ENCODE measurements around the gene PDXDC1.
A peak's percentile ranks its signal among the peaks of the same experiment; 100 is the strongest.
"Not testable (repeated sequence)": the region's sequence is repeated elsewhere in the genome, so short reads cannot be mapped to it uniquely, and the experiment has no call there.

Gene PDXDC1, protein sequence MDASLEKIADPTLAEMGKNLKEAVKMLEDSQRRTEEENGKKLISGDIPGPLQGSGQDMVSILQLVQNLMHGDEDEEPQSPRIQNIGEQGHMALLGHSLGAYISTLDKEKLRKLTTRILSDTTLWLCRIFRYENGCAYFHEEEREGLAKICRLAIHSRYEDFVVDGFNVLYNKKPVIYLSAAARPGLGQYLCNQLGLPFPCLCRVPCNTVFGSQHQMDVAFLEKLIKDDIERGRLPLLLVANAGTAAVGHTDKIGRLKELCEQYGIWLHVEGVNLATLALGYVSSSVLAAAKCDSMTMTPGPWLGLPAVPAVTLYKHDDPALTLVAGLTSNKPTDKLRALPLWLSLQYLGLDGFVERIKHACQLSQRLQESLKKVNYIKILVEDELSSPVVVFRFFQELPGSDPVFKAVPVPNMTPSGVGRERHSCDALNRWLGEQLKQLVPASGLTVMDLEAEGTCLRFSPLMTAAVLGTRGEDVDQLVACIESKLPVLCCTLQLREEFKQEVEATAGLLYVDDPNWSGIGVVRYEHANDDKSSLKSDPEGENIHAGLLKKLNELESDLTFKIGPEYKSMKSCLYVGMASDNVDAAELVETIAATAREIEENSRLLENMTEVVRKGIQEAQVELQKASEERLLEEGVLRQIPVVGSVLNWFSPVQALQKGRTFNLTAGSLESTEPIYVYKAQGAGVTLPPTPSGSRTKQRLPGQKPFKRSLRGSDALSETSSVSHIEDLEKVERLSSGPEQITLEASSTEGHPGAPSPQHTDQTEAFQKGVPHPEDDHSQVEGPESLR

DNA sequence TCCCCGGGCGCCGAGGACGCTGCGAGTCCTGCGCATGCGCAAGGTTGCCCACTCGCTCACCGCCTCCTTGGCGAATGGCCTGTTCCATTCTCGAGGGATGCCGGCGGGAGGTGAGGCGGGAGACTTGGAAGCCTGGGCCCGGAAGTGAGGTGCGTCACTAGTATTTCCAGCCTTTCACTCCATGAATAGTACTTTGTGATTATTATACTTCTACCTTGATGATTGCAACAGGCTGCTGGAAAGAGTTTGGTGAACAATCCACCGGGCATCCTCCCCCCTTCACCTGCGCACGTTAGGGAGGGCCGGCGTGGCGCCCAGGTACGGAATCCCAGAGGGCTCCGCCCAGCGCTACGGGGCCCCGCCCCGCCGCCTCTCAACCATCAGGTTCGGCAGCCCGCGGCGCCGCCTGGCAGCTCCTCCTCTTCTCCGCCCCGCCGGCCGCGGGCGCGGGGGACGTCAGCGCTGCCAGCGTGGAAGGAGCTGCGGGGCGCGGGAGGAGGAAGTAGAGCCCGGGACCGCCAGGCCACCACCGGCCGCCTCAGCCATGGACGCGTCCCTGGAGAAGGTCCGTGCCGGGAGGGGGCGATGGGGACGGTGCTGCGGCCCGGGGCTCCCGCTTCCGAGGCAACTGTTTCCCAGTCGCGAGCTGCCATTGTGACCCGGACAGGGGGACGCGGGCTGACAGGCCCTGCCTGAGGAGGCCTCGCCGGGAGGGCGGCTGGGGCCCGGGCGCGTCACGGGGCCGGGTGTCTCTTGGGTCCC lies at the start of gene PDXDC1:
Gene PDXDC1 (plus strand): TSS at position 371 of the 762 bp plus-strand sequence. CDS start 174 bp downstream, at position 545.
- peak; percentile 76 for DNase-seq

DNA sequence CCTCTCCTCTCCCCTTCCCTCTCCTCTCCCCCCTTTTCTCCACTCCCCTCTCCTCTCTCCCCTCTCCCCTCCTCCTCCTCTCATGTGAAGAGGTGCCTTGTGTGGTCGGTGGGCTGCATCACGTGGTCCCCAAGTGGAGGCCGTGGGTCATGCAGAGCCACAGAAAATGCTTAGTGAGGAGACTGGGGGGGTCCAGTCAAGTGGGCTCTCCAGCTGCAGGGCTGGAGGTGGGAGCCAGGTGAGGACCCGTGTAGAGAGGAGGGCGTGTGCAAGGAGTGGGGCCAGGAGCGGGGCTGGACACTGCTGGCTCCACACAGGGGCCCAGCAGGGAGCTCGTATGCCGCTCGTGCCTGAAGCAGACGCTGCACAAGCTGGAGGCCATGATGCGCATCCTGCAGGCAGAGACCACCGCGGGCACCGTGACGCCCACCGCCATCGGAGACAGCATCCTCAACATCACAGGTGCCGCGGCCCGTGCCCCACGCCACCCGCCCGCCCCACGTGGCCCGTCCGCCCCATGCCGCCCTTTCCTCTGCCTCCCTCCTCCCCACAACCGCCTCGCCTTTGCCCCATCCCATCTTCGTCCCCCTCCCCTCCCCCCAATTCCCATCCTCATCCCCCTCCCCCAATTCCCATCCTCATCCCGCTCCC lies 46.6 kb upstream of the PDXDC1 start:
- DNase-seq: not testable (repeated sequence)

DNA sequence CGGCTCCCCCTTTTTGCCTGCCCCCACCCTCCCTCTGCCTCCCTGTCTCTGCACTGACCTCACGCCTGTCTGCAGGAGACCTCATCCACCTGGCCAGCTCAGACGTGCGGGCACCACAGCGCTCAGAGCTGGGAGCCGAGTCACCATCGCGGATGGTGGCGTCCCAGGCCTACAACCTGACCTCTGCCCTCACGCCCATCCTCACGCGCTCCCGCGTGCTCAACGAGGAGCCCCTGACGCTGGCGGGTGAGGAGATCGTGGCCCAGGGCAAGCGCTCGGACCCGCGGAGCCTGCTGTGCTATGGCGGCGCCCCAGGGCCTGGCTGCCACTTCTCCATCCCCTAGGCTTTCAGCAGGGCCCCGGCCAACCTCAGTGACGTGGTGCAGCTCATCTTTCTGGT lies 45.6 kb upstream of the PDXDC1 start:
- not testable (repeated sequence) for DNase-seq

DNA sequence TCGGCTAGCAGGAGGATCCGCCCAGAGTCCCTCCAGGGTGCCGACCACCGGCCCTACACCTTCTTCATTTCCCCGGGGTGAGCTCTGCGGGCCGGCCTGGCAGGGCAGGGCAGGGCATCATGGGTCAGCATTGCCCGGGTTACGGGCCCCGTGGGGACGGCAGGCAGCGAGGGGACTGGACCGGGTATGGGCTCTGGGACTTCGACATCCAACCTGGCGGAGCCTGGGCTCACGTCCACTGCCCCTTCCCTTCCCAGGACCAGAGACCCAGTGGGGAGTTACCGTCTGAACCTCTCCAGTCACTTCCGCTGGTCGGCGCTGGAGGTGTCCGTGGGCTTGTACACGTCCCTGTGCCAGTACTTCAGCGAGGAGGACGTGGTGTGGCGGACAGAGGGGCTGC lies 44.6 kb upstream of the PDXDC1 start:
- not testable (repeated sequence) for DNase-seq

DNA sequence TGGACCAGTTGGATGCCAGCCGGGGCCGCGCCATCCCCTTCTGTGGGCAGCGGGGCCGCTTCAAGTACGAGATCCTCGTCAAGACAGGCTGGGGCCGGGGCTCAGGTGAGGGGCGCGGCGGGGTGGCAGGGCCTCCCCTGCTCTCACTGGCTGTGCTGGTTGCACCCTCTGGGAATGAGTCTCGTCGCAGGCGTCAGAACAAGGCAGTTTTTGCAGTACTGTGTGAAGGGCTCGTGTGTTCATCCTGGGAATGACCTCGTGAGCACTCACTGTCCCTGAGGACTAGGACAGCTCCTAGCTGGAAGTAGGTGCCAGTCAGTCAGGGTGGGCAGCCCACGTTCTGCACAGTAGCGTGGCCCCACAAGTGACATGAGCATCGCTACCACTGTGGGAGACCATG lies 43.9 kb upstream of the PDXDC1 start:
- not testable (repeated sequence) for DNase-seq

DNA sequence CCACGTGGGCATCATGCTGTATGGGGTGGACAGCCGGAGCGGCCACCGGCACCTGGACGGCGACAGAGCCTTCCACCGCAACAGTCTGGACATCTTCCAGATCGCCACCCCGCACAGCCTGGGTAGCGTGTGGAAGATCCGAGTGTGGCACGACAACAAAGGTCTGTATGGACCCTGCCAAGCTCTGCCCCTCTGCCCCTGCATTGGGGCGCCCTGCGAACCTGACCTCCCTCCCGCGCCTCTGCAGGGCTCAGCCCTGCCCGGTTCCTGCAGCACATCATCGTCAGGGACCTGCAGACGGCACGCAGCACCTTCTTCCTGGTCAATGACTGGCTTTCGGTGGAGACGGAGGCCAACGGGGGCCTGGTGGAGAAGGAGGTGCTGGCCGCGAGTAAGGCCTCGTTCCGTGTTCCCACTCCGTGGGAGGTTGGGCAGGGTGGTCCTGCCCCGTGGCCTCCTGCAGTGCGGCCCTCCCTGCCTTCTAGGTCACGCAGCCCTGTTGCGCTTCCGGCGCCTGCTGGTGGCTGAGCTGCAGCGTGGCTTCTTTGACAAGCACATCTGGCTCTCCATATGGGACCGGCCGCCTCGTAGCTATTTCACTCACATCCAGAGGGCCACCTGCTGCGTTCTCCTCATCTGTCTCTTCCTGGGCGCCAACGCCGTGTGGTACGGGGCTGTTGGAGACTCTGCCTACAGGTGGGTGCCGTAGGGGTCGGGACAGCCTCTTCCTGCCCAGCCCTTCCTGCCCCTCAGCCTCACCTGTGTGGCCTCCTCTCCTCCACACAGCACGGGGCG lies 42.0 kb upstream of the PDXDC1 start:
- not testable (repeated sequence) for DNase-seq

DNA sequence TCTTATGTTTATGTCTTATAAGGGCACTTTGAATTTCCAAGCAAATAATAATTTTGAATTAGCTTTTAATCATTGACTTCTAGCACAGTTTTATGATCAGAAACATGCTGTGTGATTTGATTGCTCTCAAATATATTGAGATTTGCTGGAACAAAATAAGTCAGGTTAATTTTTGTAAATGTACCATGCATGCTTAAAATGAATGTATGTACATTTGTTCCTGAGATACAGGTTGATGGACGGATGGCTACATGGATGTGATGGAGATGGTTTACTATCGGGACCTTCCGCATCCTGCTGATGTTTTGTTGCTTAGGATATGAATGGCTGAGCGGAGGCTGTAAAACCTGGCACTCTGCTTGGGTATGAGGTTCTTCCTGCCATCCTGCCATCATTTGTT lies 37.7 kb upstream of the PDXDC1 start, which contains the start of gene NPIPA1:
Gene NPIPA1 (plus strand): TSS at position 301 of the 400 bp plus-strand sequence. CDS start 0 bp downstream, at position 301.
- DNase-seq: not testable (repeated sequence)

DNA sequence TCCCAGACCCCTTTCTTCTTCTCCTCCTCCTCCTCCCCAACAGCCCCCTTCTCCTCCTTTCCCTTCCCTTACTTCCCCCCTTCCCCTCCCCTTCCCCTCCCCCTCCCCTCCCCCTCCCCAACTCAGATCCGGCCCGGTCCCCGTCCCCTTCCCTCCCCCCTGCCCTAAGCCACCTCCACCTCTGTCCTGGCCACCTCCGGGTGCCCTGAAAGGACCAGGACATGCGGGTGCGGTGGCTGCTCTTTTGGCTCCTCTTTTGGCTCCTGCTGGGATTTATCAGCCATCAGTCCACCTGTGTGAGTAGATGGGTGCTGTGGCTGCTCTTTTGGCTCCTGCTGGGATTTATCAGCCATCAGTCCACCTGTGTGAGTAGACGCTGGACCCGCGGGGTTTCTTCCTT lies 36.8 kb upstream of the PDXDC1 start:
- not testable (repeated sequence) for DNase-seq

DNA sequence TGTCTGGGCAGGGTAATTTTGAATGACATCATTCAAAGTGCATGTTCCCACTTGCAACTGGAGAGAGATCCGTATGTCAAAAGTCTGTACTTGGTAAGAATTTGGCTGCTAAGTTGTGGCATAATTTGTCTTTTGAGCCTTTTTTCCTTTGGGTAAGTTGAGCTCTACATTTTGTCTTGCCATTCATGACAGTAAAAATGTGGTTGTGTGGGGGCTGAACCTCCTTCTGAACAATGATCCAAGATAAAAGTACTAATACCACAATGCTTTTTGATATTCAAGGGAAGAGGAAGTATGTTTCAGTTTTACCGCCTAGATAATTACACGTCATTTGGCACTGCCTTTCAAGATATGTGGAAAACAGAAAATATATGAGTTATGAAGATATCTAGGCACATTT lies 32.1 kb upstream of the PDXDC1 start:
- DNase-seq: not testable (repeated sequence)

DNA sequence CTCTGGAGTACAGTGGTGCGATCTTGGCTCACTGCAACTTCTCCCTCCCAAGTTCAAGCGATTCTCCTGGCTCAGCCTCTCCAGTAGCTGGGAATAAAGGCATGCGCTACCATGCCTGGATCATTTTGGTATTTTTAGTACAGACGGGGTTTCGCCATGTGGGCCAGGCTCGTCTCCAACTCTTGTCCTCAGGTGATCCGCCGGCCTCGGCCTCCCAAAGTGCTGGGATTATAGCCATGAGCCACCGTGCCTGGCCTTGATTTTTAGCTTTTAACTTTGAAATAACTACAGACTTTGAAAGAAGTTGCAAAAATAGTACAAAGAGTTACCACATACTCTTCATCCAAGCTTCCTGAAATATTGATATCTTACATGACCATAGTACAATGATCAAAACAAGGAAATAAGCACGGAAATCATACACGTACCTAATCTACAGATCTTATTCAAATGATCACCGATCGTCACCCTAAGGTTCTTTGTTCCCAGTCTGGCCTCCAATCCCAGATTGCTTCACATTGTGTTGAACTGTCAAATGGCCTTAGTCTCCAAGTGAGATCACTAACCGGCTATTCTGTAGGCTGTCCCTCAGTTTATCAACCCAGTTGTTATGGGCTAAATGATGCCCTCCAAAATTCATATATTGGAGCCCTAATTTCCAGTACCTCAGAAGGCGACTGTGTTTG lies 19.1 kb upstream of the PDXDC1 start:
- no peak for DNase-seq

DNA sequence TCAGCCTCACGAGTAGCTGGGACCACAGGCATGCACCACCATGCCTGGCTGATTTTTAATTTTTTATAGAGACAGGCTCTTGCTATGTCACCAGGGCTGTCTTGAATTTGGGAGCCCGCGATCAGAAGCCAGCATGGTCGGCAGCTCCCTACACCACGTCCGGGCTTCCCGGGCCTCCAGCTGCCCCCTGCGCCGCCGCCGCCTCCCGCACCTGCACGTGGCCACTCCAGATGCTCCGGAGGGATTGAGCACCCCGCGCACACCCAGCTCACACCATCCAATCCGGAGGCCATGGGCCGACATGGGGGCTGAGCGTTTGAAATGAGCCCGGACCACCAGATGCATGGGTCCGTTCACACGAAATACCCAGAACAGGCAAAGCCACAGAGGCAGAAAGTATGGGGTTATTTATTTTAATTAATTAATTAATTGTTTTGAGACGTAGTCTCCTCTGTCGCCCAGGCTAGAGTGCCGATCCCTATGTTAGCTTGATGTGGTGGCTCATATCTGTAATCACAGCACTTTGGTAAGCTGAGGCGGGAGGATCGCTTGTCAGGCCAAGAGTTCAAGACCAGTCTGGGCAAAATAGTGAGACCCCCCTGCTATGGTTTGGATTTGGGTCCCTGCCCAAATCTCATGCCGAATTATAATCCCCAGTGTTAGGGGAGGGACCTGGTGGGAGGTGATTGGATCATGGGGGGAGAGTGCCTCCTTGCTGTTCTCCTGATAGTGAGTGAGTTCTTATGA lies 17.1 kb upstream of the PDXDC1 start:
- DNase-seq: no peak

DNA sequence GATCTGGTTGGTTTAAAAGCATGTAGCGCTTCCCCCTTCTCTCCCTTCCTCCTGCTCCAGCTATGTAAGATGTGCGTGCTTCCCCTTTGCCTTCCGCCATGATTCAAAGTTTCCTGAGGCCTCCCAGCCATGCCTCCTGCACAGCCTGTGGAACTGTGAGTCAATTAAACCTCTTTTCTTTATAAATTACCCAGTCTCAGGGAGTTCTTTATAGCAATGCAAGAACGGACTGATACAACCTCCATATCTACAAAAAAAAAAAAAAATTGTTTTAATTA lies 16.6 kb upstream of the PDXDC1 start:
- no peak for DNase-seq

DNA sequence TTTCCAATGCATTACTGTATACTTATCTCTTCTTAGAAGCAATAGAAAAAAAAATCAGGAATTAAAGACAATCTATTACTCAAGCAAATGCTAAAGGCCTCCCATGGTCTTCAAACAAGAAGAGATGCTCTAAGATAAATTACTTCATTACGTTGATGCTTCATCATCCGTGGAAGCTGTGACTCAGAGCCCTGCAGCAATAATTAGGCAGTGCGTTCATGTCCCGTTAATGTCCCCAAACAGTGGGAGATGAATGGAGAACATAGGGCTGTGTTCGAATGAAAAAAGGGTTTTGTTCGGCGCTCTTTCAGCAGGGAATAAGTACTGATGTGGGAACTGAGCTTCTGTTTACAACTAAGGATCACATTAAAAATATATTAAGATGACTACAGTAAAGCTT lies 15.9 kb upstream of the PDXDC1 start:
- no peak for DNase-seq

DNA sequence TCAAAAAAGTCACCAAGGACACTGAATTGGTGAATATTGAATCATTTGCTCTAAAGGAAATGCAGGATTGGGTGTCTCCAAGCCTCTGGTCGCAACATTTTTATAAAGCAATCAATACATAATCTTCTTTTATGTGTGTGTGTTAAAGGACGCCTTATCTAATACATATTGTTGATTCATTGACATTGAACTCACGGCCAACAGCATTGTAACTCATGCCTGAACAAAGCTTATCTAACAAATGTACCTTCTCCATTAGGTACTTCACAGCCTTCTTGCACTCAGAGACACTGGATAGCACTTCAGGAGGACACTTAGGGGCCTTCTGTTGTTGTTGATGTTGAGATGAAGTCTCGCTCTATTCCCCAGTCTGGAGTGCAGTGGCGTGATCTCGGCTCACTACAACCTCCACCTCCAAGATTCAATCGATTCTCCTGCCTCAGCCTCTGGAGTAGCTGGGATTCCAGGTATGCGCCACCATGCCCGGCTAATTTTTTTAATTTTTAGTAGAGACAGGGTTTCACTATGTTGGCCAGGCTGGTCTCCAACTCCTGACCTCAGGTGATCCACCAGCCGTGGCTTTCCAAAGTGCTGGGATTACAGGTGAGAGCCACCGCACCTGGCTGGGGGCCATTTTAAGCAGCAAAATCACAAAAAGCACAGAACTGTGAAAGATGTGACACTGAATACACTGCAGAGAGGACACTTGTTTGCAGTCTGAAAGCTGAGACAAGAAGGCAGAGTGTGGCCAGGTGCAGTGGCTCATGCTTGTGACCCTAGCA lies 13.2 kb upstream of the PDXDC1 start:
- no peak for DNase-seq

DNA sequence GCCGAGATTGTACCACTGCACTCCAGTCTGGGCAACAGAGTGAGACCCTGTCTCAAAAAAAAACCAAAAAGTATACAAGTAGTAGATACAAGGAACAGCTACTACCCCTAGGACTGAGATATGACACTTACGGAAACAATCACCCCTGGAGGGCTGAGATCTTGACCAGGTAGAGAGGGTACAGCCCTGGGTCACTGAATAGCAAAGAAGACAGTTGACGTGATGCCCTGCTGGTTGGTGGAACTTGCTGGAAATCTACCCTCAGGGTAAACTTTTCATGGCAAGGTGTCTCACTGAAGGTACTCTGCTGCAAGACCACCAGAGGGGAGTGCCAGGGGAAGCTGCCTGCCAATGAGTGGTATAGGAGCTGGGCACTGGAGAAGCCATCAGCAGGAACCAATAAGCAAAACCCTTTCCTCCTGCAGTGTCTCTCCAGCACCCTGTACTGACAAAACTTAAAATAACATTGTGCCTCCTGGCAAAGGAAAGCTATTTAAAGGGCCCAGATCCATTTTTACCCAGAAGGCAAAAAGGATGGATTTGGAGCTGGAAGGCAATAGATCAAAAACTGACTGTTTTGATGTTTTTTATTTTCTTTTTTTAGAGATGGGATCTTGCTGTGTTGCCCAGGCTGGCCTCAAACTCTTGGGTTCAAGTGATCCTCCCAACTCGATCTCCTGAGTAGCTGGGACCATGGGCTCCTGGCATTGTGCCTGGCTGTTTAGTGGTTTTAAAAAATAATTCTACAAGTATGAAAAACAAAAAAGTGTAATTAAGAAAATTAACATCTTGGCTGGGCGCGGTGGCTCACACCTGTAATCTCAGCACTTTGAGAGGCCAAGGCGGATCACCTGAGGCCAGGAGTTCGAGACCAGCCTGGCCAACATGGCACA lies 11.3 kb upstream of the PDXDC1 start:
- no peak for DNase-seq

DNA sequence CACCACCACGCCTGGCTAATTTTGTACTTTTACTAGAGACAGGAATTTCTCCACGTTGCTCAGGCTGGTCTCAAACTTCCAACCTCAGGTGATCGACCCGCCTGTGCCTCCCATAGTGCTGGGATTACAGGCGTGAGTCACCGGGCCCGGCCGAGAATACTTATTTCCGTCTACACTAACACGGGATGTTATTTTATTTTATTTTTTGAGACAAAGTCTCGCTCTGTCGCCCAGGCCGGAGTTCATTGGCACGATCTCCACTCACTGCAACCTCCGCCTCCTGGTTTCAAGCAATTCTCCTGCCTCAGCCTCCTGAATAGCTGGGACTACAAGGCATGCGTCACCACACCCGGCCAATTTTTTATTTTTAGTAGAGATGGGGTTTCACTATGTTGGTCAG lies 9.5 kb upstream of the PDXDC1 start:
- no peak for DNase-seq

DNA sequence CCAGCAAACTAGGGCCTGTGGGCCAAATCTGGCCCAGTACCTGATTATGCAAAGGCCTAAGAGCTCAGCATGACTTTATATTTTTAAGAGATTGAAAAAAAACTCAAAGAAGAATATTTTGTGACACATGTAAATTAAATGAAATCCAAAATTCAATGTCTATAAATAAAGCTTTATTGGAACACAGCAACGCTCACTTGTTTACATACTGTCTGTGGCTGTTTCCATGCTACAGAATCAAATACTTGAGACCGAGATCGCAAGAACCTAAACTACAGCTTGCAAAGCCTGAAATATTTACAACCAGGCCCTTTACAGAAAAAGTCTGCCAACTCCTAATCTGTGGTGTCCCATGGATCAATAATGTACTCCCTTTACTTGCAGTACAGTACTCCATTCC lies 5.0 kb upstream of the PDXDC1 start:
- not testable (repeated sequence) for DNase-seq

DNA sequence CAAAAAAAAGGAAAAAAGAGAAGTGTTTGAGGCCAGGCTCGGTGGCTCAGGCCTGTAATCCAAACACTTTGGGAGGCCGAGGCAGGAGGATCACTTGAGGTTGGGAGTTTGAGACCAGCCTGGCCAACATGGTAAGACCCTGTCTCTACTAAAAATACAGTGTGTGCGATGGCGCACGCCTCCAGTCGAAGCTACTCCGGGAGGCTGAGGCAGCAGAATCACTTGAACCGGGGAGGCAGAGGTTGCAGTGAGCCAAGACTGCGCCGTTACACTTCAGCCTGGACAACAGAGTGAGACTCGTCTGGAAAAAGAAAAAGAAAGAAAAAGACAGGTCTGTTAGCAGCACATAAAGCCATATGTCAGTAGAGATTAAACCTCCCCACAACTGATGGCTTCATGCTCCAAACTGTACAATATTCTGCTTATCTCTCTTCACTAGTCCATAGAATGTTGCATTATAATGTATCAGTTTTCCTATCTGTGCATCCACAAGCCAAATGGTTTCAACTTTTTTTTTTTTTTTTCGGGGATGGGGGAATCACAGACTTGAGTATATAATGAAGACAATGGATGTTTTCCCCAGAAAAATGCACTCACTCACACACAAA lies 3.1 kb upstream of the PDXDC1 start:
- not testable (repeated sequence) for DNase-seq

Data from NCI-H1694 (cell line).